Measurements from ENCODE around the gene FMN2. TPM values are rescaled to one million over a fixed set of nuclear protein-coding genes. Genes with fewer than 3 reads are reported as not detected.

Gene FMN2
- total RNA-seq, 1 donor from 2014 or later = not detected

- Histone ChIP-seq H3K36me3 (no peaks in the 10 kb centered on the region), H3K4me3 (no peak overlapping the region), H3K4me1 (no peaks in the 10 kb centered on the region), H3K9me3 (replicated peaks) (peaks cover 22% of the 10 kb centered on the region), H3K27me3 (ENCODE audit: low read depth) (peaks cover 3% of the 10 kb centered on the region), H3K27ac (replicated peaks) (no peak overlapping the region)
- intact Hi-C loops (cut with micrococcal nuclease) = no loop called here
- no peak for DNase-seq
- TF ChIP-seq CTCF (IDR thresholded peaks at IDR 0.05; ENCODE audit: borderline replicate concordance) = no peak
These were observed 77.5 kb downstream of the FMN2 start for GRCh38 chr1:240169188-240169587.

DNA sequence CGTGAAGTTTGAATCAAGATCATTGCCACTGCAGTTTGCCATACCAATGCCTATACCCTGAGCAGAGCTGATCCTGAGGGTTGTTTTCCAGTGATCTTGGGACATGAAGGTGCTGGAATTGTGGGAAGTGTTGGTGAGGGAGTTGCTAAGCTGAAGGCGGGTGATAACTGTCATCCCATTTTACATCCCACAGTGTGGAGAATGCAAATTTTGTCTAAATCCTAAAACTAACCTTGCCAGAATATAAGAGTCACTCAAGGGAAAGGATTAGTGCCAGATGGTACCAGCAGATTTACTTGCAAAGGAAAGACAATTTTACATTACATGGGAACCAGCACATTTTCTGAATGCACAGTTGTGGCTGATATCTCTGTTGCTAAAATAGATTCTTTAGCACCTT is 78.6 kb downstream of the FMN2 start:
- H3K4me3 ChIP-seq = no peak overlapping the region
- H3K27me3 ChIP-seq (ENCODE audit: low read depth) = peaks cover 3% of the 10 kb centered on the region
- no peak for TF ChIP-seq CTCF (IDR thresholded peaks at IDR 0.05; ENCODE audit: borderline replicate concordance)
- H3K9me3 ChIP-seq (replicated peaks) = peaks cover 12% of the 10 kb centered on the region
- no peaks in the 10 kb centered on the region for H3K4me1 ChIP-seq
- no peak overlapping the region for H3K27ac ChIP-seq (replicated peaks)
- no peaks in the 10 kb centered on the region for H3K36me3 ChIP-seq
- intact Hi-C loops (cut with micrococcal nuclease) = no loop called here
- DNase-seq = no peak

GRCh38 chr1:240170806-240171205 is 79.1 kb downstream of the FMN2 start:
- DNase-seq = no peak
- Histone ChIP-seq H3K27ac (replicated peaks) (no peak overlapping the region), H3K36me3 (no peaks in the 10 kb centered on the region), H3K9me3 (replicated peaks) (peaks cover 6% of the 10 kb centered on the region), H3K4me3 (no peak overlapping the region), H3K4me1 (no peaks in the 10 kb centered on the region), H3K27me3 (ENCODE audit: low read depth) (peaks cover 3% of the 10 kb centered on the region)
- intact Hi-C loops (cut with micrococcal nuclease) = no loop called here
- TF ChIP-seq CTCF (IDR thresholded peaks at IDR 0.05; ENCODE audit: borderline replicate concordance) = no peak

- Histone ChIP-seq H3K36me3 (no peaks in the 10 kb centered on the region), H3K4me1 (no peaks in the 10 kb centered on the region), H3K4me3 (no peak overlapping the region), H3K9me3 (replicated peaks) (no peaks in the 10 kb centered on the region), H3K27me3 (ENCODE audit: low read depth) (peaks cover 3% of the 10 kb centered on the region), H3K27ac (replicated peaks) (no peak overlapping the region)
- no peak for TF ChIP-seq CTCF (IDR thresholded peaks at IDR 0.05; ENCODE audit: borderline replicate concordance)
- no peak for DNase-seq
- intact Hi-C loops (cut with micrococcal nuclease) = no loop called here
These were observed 80.2 kb downstream of the FMN2 start for GRCh38 chr1:240171907-240172306.

DNA sequence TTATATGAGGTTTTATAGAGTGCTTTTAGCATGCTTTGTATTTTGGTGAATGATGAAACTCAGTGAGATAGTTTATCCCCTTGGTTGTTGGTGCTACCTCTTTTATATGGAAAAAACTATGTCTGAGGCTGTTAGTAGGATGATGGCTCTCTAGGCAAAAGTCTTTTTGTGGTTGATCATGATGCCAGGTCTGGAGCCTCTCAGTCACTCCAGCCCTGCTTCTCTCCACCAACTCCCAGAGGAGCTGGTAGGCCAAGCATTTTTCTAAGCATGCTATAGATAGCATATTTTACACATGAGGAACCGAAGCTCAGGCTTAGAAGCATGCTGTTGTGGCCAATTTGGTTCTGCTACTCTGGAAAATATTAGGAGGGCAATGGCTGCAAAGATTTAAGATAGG is 82.2 kb downstream of the FMN2 start:
- no peak for DNase-seq
- intact Hi-C loops (cut with micrococcal nuclease) = no loop called here
- no peaks in the 10 kb centered on the region for H3K4me1 ChIP-seq
- H3K4me3 ChIP-seq = no peak overlapping the region
- H3K27me3 ChIP-seq (ENCODE audit: low read depth) = peaks cover 3% of the 10 kb centered on the region
- H3K9me3 ChIP-seq (replicated peaks) = no peaks in the 10 kb centered on the region
- no peak for TF ChIP-seq CTCF (IDR thresholded peaks at IDR 0.05; ENCODE audit: borderline replicate concordance)
- H3K36me3 ChIP-seq = no peaks in the 10 kb centered on the region
- no peak overlapping the region for H3K27ac ChIP-seq (replicated peaks)

GRCh38 chr1:240174734-240175133 is 83.1 kb downstream of the FMN2 start:
- no peaks in the 10 kb centered on the region for H3K36me3 ChIP-seq
- TF ChIP-seq CTCF (IDR thresholded peaks at IDR 0.05; ENCODE audit: borderline replicate concordance) = no peak
- no peaks in the 10 kb centered on the region for H3K9me3 ChIP-seq (replicated peaks)
- H3K4me1 ChIP-seq = no peaks in the 10 kb centered on the region
- no peak for DNase-seq
- no peak overlapping the region for H3K4me3 ChIP-seq
- intact Hi-C loops (cut with micrococcal nuclease) = no loop called here
- H3K27me3 ChIP-seq (ENCODE audit: low read depth) = peaks cover 3% of the 10 kb centered on the region
- no peak overlapping the region for H3K27ac ChIP-seq (replicated peaks)
